Activated CD8-positive, alpha-beta memory T cell treated with anti-CD3 and anti-CD28 coated beads, Interleukin-2, amount 50 U/mL, for 4 hours (primary cell): ENCODE measurements around the gene RFFL.
"Not testable (repeated sequence)": the region's sequence is repeated elsewhere in the genome, so short reads cannot be mapped to it uniquely, and the experiment has no call there.

Experiments used
- DNase-seq: peaks from one replicate; pipeline ENCODE4 v3.0.0-alpha.2; 2020

Gene RFFL

GRCh38 chr17:35063514-35064223 is at the start of gene RFFL:
RFFL (minus strand) TSS chr17:35063707; CDS start chr17:35026553, 37,154 bp downstream.
- DNase-seq, result peak; percentile 81

GRCh38 chr17:35110791-35111190 is 47.3 kb upstream of the RFFL start:
- not testable (repeated sequence) for DNase-seq

DNA sequence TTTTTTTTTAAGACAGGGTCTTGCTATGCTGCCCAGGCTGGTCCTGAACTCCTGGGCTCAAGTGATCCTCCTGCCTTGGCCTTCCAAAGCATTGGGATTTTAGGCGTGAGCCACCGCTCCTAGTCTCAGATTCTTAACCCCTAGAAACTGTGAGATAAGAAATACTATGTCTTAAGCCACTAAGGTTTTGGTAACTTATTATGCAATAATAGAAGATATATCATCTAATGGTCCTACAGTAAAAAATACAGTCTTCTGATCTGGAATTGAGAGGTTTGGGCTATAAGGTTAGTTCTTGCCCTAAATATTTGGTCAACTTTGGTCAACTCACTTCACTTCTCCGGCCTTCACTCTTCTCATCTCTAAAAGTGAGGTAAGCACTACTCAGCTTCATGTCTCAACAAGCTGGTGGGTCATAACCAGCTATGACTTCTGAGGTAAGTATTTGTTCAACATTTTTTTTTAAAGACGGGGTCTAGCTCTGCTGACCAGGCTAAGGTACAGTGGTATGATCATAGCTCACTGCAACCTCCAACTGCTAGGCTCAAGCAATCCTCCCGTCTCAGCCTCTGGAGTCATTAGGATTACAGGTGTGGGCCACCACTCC is 41.4 kb upstream of the RFFL start:
- DNase-seq, result no peak

DNA sequence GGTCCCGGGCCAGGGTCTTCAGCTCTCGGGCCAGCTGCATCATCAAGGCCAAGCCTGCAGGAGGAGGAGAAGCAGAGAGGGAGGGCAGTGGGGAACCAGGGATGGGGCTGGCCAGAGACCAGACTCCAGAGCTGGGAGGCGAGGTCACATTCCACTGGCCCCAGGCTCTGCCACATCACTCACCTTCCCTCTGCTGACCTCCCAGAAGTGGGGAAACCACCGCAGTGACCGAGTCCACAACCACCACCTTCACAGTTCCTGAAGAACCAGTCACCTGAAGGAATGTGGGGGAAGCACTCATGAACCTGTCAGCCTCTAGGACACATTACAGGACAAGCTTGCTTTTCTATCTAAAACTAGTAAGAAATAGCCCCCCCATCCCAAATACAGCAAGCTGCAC is 39.8 kb upstream of the RFFL start:
- DNase-seq, result no peak

GRCh38 chr17:35101725-35102124 is 38.2 kb upstream of the RFFL start:
- DNase-seq, result no peak

- no peak for DNase-seq
Measured at GRCh38 chr17:35101036-35101435, 37.5 kb upstream of the RFFL start.

DNA sequence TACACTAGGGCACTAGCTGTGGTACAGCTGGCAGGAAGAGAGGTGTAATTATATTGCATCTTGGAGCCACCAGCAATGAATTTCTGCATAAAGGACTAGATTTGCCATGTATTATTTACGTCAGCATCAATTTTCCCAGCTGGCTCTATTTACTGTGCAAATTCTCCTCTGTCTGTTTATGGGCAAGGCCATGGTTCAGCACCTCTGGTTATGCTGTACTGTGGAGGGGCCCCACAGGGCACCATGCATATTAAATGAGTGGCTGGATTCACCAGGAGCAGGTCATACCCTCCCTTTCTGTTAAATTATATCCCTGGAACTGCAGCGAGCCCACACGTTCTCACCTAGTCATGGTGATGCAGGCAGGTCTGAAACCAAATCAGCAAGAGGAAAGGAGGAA is 36.4 kb upstream of the RFFL start:
- no peak for DNase-seq

DNA sequence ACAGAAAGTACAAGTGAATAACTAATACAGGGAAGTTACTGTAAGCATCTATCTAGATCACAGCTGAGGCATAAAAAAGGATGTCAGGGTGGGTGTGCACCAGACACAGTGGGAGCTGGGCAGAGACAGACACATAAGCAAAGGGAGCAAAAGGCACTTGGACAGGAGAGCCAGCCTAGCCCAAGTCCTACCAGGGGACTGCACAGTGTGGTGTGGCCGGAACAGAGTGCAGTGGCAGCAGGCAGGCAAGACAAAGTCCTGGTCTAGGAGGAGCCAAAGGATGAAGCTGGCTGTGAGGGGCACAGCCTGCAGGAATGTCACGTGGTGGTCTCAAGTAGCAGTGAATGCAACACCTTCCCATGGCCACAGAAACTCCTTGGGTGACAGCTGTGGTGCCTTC is 34.3 kb upstream of the RFFL start:
- DNase-seq, result no peak

GRCh38 chr17:35095741-35096140 is 32.2 kb upstream of the RFFL start:
- no peak for DNase-seq

DNA sequence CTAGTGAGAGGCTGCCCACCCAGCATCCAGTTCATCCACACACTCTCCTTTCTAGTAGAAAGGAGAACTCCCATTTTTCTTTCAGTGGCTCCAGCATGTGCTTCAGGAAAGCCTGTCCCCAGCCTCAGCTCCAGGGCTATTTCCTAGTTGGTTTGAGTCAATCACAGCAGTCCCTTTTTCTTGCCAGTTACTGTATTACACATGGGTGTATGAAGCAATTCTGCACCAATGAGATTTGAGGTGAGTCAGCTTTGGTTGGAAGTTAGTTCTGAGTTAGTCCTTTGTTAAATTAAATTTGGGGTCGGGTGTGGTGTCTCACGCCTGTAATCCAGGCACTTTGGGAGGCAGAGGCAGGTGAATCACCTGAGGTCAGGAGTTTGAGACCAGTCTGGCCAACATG is 31.4 kb upstream of the RFFL start:
- DNase-seq, result no peak

GRCh38 chr17:35090707-35091106 is 27.2 kb upstream of the RFFL start:
- not testable (repeated sequence) for DNase-seq

DNA sequence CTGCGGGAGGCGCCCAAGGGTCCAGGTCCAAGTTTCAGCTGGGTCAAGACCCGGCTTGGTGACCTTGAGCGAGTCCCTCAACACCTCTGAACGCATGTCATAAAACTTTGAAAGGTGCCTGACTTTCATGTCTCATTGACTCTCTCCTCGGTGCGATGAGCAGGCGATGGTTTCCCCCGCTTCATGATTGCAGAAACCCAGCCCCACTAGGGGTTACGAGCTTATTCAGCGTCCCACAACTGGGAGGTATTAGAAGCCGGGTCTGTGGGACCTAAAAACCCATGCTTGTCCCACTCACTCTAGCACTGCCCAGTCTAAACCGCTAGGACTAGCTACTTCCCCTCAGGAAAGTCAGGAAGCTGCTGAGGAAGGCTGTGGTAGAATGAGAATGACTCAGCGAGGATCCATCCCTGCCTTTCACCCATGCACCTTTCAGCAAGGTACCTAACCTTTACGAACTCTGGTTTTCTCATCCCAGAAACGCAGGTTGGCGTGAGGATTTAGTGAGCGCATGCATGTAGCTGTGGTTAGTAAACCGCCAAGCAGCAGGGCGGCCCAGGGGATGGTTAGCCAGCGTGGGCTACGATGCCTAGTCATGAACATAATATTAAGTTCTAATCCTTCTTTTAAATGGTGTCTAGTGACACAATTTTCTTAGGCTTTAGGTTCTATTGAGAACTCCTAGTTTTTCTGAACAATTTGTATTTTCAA is 26.2 kb upstream of the RFFL start:
- DNase-seq, result peak; percentile 64

- DNase-seq, result peak; percentile 91
Measured at GRCh38 chr17:35088881-35089585, 25.5 kb upstream of the RFFL start.

- no peak for DNase-seq
Measured at GRCh38 chr17:35088356-35088880, 24.9 kb upstream of the RFFL start.

DNA sequence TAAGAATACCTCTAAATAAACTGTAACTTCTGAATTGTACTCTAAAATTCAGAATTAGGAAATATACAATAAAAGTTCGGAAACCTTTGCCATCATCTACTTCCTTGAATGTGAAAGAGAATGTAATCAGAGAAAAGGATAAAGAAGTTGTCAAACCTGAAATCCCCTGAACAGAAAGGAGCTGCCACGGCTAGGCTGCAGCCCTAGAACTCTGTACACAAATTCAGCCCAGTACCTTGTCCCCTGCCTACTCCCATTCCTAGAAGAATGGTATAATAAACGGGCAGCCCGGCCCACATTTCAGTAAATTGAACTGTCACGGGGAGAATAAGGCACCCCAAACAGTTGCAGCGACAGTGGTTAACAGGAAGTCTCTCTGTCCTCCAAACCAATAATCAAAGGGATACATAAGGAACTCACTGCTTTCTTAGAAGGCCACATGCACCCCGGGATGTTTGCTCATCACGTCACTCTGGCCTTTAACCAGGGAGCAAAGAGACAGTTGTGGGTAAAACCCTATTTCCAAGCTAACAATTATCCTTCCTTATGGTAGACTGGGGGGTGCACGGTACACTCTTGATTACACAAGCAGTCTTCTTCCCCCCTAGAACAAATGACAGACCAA is 24.3 kb upstream of the RFFL start:
- DNase-seq, result peak; percentile 22

GRCh38 chr17:35086931-35087573 is 23.5 kb upstream of the RFFL start:
- DNase-seq, result no peak

GRCh38 chr17:35086164-35086563 is 22.7 kb upstream of the RFFL start:
- no peak for DNase-seq

GRCh38 chr17:35084987-35085386 is 21.5 kb upstream of the RFFL start:
- no peak for DNase-seq

DNA sequence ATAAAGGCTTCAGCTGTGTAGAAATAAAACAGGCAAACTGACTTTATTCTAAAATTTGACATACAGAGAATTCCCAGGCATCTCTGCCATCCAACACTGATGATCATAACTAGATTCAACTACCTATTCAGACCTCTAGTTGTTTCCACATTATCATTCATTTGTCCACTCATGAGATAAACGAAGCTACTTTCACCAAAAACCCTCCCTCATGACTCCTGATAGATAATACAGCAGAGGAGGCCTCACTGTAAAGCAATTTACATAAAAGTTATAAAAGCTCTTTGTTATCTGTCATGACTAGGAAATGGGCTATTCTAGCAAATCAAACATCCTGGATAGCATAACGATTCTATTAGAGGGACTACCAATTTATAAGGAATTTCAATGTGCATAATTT is 19.6 kb upstream of the RFFL start:
- no peak for DNase-seq

DNA sequence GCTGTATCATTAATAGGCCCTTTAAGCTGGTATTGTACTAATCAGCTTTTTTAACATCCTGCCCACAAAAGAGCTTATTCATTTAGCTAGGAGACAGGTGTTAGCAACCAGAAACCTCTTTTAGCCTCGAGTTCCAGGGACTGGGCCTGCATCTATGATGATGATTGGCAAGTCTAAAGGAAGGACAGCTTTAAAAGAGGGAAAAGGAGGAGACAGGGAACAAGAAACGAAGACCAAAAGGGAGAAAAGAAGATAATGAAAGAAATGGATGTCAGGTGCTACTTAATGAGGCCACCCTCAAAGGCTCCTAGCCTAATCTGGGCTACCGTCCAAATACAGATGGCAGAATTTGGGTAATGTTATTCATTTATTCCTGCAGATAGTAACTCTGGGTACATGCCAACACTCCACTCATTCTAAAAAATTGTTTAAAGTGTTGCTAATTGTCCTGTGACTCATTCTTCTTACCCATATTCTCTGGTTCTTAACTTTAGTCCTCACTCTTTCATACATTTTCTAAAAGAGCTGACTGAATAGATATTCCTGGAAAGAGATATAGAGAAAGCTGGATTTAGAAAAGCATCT is 18.7 kb upstream of the RFFL start:
- no peak for DNase-seq

- DNase-seq, result no peak
Measured at GRCh38 chr17:35081638-35082037, 18.1 kb upstream of the RFFL start.

- no peak for DNase-seq
Measured at GRCh38 chr17:35080536-35080935, 17.0 kb upstream of the RFFL start.
